Panc1 (cell line): Measurements from ENCODE around the gene HACD1. TPM values are rescaled to one million over a fixed set of nuclear protein-coding genes. Genes with fewer than 3 reads are reported as not detected.

ENCODE experiments used
- ATAC-seq: fragments of 200-7000 bp; cut with Tn5 transposase; 2 replicates; pipeline ENCODE4 v1.9.1; 2020; ENCODE audit warnings: mild to moderate bottlenecking, moderate library complexity
- BruUV-seq: library from RNA; stranded (reverse); fragments of 400-500 nt; replicated peaks from 2 replicates; lab custom pipeline; 2021; lab: Mats Ljungman, UMichigan
- CTCF ChIA-PET: fragments of 300-600 bp; sonication (Branson Sonifier 250); formaldehyde crosslinking; loops from one replicate; lab custom pipeline; 2022; ENCODE audit warnings: antibody characterized with exemption; lab: Charles Lee
- POLR2A ChIA-PET: fragments of 300-600 bp; sonication (Branson Sonifier 250); formaldehyde crosslinking; loops from one replicate; lab custom pipeline; 2022; ENCODE audit warnings: antibody characterized with exemption; lab: Charles Lee
- DNase-seq: peaks from one replicate; pipeline ENCODE4 v3.0.0-alpha.2; 2010; ENCODE audit warnings: low read depth, low spot score
- H3K27ac ChIP-seq: 2 replicates; pipeline ENCODE4 v1.5.1; 2011; ENCODE audit warnings: mild to moderate bottlenecking, low read length, inconsistent platforms
- H3K27me3 ChIP-seq: fragments of 200-500 bp; sonication (Bioruptor generic); 2 replicates; pipeline ENCODE4 v1.6.0; 2014; ENCODE audit warnings: low read length, inconsistent platforms; ENCODE audit not compliant: control insufficient read depth, insufficient read depth
- H3K36me3 ChIP-seq: fragments of 200-500 bp; sonication (Bioruptor generic); 2 replicates; pipeline ENCODE4 v1.5.1; 2014; ENCODE audit warnings: inconsistent platforms, mild to moderate bottlenecking, low read length, moderate library complexity; ENCODE audit not compliant: control insufficient read depth, insufficient read depth
- H3K4me1 ChIP-seq: 2 replicates; pipeline ENCODE4 v1.5.1; 2011; ENCODE audit warnings: inconsistent platforms, mild to moderate bottlenecking, low read length, moderate library complexity; ENCODE audit not compliant: control insufficient read depth, insufficient read depth
- H3K4me3 ChIP-seq, 2 experiments: 2 replicates each; pipeline ENCODE4 v1.5.1; 2011 to 2012; ENCODE audit warnings: low read depth in 2 of 2, low read length in 2 of 2, mild to moderate bottlenecking in 2 of 2, inconsistent platforms in 1 of 2, moderate library complexity in 1 of 2
- H3K9me3 ChIP-seq: fragments of 200-500 bp; sonication (Bioruptor generic); 2 replicates; pipeline ENCODE4 v1.5.1; 2014; ENCODE audit warnings: low read depth, mild to moderate bottlenecking, inconsistent platforms, low read length, moderate library complexity; ENCODE audit not compliant: control insufficient read depth, insufficient read depth
- CTCF ChIP-seq: fragments of 450-650 bp; IDR thresholded peaks from 2 replicates; pipeline ENCODE4 v1.5.1; 2017; ENCODE audit warnings: mild to moderate bottlenecking
- POLR2AphosphoS5 ChIP-seq: IDR thresholded peaks from 2 replicates; pipeline ENCODE4 v1.6.1; 2012; ENCODE audit warnings: mild to moderate bottlenecking, low read depth, low read length, moderate library complexity
- REST ChIP-seq, 2 experiments: IDR thresholded peaks; 2 replicates each; pipeline ENCODE4 v1.6.1; 2011 to 2012; ENCODE audit warnings: low read depth in 2 of 2, control low read depth in 1 of 2, low read length in 1 of 2, mild to moderate bottlenecking in 1 of 2, moderate library complexity in 1 of 2; ENCODE audit not compliant: insufficient read depth in 1 of 2
- SIN3A ChIP-seq: IDR thresholded peaks from 2 replicates; pipeline ENCODE4 v1.6.1; 2012; ENCODE audit warnings: low read depth, mild to moderate bottlenecking, low read length, moderate library complexity, borderline replicate concordance; ENCODE audit not compliant: insufficient read depth
- TCF7L2 ChIP-seq: IDR thresholded peaks from 2 replicates; pipeline ENCODE4 v1.6.1; 2011; ENCODE audit warnings: mild to moderate bottlenecking, low read depth, low read length, inconsistent platforms
- in situ Hi-C: cut with HindIII; loops from 2 replicates; pipeline ENCODE4 v1.10.0; 2016; ENCODE audit warnings: low sequenced_read_pairs, low pct_unique_long_range_greater_than_20kb
- intact Hi-C: fragments of 100-400 bp; cut with micrococcal nuclease; formaldehyde crosslinking; loops from one replicate; pipeline ENCODE4 v1.10.0; 2022; ENCODE audit not compliant: unreplicated experiment
- total RNA-seq: library from RNA; stranded (reverse); gene quantifications from one replicate; pipeline ENCODE4 v1.2.1, GENCODE V29; 2021; ENCODE audit not compliant: unreplicated experiment

HACD1 gene
- total RNA-seq, 1 experiment from 2014 or later: 53.1 TPM

- in situ Hi-C loops: no loop called here
- BruUV-seq: no TSS peak
Measured at GRCh38 chr10:17580885-17581284, 36.3 kb downstream of the HACD1 start.

GRCh38 chr10:17578603-17579002, 38.6 kb downstream of the HACD1 start:
- TF ChIP-seq SIN3A: no peak
- TF ChIP-seq POLR2AphosphoS5: no peak
- no peak for TF ChIP-seq TCF7L2
- no peak for TF ChIP-seq REST (IDR thresholded peaks at IDR 0.05; ENCODE audit: insufficient read depth in 1 of 2, low read depth in 2 of 2, low read length in 1 of 2)
- TF ChIP-seq CTCF: no peak
- Histone ChIP-seq H3K4me3 (no peak overlapping the region), H3K9me3 (no peaks in the 10 kb centered on the region), H3K36me3 (no peaks in the 10 kb centered on the region), H3K4me1 (no peaks in the 10 kb centered on the region), H3K27ac (no peak overlapping the region), H3K27me3 (no peaks in the 10 kb centered on the region)
- ChIA-PET POLR2A (no interaction called here), CTCF (no interaction called here)
- intact Hi-C loops: no loop called here
- DNase-seq: no peak
- ATAC-seq: no peak
- BruUV-seq: no TSS peak
- in situ Hi-C loops: no loop called here

More at GRCh38 chr10:17580885-17581284, 36.3 kb downstream of the HACD1 start:
- POLR2A ChIA-PET: no interaction called here
- no peaks in the 10 kb centered on the region for H3K36me3 ChIP-seq
- H3K4me1 ChIP-seq: no peaks in the 10 kb centered on the region
- H3K9me3 ChIP-seq: no peaks in the 10 kb centered on the region
- no peak overlapping the region for H3K27ac ChIP-seq
- no peaks in the 10 kb centered on the region for H3K27me3 ChIP-seq
- intact Hi-C loops: no loop called here
- no peak for TF ChIP-seq POLR2AphosphoS5
- TF ChIP-seq CTCF: no peak
- TF ChIP-seq TCF7L2: no peak
- H3K4me3 ChIP-seq: no peak overlapping the region
- DNase-seq (no peak), ATAC-seq (no peak)
- CTCF ChIA-PET: no interaction called here
